GM19452 (cell line): ENCODE data around the gene LRRC45.
"Not testable (repeated sequence)": the region's sequence is repeated elsewhere in the genome, so short reads cannot be mapped to it uniquely, and the experiment has no call there.

ENCODE experiments used
- ATAC-seq: cut with Tn5 transposase; IDR thresholded peaks from one replicate; pipeline ENCODE4 v1.9.1; 2021; ENCODE audit not compliant: unreplicated experiment

Gene LRRC45

DNA sequence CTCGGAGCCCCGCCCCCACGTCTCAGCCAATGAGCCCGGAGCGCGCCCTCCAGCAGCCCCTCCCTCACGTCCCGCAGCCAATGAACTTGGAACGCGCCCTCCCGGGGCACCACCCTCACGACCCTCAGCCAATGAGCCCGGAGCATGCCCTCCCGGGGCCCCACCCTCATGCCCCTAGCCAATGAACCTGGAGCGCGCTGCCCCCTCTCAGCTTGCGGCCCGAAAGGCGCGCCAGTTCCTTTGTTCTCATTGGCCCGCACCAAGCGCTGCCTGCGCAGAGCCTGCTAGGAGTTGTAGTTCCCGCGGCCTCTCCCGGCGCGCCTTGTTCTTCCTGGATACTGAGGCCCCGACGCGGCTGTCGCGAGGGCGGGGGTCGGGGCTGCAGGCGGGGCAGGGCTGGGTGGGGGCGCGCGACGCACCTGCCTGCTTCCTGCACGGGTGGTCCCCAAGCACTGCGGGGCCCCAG lies at the start of gene LRRC45:
Gene LRRC45, plus strand, starts transcription at position 325 of the 466 bp plus-strand sequence. CDS start 339 bp downstream, outside the sequence.
- ATAC-seq, result peak; percentile 80

DNA sequence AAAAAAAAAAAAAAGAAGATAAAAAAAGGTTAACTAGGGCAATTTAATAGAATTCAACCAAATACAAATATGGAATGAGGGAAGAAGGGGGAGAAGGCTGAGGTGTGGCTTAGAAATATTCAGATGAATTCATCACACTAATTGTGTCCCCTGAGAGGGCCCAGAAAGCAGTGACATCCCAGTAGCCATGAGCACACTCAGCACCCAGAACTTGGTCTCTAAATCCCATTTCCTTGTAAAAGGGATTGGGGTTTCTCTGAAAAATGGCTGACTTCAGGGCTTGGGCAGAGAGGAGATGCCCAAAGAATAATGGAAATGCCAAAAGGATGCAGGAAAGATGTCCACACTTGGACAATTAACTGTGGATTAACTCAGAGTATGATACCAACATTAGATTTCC lies 49.7 kb upstream of the LRRC45 start:
- ATAC-seq, result no peak

DNA sequence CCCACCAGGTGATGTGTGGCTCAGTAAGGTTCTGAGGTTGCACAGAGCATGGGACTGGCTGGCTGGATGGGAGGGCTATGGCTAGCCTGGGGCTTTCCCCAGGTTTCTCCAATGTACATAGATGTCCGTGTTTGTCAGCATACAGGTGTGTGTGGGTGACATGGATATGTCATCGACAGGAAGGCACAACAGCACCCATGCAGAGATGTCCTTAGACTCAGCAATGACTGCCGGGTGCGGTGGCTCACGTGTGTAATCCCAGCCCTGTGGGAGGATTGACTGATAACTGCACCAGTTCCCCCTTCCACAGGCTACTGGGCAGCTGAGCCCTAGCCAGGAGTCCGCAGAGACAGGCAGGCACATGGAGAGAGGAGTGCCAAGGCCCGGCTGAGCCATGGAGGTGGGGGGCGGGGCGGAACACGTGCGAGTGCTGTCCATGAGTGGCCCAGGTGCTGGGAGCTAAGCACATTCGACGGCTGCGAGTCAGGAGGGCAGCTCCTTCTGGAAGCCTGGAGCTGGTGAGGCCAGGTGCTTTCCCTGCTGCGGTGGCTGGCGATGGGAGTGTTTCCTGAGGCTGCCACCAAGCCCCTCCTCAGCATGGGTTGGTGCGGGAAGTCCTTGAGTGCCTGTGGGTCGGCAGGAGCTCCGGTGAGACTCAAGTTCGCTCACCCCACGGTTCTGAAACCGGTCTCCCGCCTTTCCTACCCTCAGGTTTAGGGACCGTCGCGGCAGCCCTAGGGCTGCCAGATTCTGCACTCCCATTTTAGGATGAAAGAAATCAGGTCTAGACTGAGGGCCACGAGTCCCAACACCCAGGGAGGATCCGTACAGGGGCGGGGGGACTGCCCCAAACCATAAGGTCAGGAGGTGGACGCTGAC lies 46.5 kb upstream of the LRRC45 start:
- ATAC-seq, result no peak

DNA sequence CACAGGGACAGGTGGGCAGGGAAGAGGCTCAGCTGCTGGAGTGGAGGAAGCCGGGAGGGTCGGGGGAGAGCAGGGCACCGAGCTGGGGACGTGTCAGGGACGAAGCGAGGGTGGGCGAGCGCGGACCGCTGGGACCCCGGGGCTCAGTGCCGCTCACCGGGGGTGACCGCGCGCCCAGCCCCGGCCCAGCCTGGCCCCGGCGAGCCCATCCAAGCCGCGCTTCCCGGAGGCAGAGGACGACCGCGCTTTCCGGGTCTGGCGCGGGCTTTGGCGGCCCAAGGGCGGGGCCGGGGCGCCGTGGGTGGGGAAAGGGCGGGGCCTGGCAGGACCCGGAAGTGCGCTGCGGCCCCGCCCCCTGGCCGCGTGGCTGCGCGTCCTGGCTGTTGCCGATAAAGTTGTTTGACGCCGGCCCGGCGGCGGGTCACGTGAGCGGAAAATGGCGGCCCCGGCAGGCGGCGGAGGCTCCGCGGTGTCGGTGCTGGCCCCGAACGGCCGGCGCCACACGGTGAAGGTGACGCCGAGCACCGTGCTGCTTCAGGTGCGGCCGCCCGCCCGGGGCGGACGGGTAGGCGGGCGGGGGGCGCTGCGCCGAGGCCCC lies 45.8 kb upstream of the LRRC45 start, which contains the start of gene ASPSCR1:
Gene ASPSCR1, plus strand, starts transcription at position 419 of the 598 bp plus-strand sequence. Its CDS starts 18 bp downstream, at position 437.
- ATAC-seq, result peak; percentile 85

DNA sequence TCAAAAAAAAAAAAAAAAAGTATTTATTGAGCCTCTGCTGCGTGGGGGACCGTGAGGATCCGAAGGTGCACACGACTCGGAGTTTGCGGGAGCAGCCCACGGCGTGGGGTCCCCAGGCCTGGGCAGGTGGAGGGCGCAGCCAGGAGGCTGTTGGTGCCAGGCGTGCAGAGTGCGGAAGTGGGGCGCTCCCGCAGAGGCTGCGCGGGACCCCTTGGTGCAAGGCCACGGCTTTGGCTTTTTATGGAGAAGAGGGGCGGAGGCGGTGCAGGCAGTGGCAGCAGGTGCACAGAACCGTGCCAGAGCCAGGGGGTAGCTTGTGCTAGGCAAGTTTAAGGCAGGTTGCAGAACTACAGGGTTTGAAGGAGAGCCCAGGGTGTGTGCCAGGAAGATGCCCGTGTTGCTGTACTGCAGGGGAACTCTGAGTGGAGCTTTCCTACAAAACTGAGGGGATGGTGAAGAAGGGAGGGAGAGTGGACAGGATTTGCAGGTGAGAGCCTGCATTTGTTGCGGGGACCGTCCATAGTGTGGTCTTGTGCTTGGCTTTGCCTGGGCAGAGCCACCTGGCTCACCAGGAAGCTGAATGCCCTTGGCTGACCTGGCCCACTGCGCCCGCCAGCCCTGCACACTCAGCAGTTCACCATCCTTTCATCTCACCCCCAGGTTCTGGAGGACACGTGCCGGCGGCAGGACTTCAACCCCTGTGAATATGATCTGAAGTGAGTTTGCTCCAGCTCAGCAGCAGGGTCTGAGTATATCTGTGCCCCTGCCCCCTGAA lies 44.4 kb upstream of the LRRC45 start:
- ATAC-seq, result no peak

DNA sequence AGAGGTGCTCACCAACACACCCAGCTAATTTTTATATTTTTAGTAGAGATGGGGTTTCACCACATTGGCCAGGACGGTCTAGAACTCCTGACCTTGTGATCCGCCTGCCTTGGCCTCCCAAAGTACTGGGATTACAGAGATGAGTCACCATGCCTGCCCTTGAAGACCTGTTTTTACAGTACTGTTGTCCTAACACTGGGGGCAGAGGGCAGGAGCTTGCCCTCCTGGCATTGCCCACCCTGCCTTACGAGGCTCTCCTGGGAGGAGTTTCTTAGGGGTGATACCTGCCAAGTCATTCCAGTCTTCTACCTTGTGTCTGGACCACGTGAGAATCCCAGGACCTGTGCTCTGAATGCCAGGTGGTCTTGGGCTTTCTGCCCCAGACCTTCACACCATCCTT lies 43.0 kb upstream of the LRRC45 start:
- no peak for ATAC-seq

DNA sequence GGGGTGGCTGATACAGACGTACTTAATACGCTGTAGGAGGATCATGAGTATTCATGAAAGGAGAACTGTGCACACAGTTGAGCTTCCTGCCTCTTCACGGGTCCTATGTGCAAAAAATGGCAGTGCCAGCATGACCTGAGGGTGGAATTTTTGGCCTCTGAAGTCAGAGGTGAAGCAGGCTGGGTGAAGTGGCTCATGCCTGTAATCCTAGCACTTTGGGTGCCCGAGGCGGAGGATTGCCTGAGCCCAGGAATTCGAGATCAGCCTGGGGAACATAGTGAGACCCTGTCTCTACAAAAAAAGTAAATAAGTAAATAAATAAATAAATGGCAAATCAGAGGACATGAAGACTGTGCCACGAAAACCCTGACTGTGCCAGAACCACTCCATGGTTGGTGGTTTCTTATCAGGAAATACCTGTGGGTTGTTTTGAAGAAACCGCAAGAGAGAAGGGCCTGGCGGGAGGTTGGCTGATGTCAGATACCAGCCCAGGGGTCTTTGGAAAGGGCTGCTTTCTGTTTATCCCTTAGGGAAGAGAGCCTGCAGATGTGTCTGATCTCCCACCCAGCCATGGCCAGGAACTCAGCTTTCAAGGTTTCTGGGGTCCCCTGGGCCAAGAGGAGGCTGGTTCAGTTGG lies 42.3 kb upstream of the LRRC45 start:
- no peak for ATAC-seq

DNA sequence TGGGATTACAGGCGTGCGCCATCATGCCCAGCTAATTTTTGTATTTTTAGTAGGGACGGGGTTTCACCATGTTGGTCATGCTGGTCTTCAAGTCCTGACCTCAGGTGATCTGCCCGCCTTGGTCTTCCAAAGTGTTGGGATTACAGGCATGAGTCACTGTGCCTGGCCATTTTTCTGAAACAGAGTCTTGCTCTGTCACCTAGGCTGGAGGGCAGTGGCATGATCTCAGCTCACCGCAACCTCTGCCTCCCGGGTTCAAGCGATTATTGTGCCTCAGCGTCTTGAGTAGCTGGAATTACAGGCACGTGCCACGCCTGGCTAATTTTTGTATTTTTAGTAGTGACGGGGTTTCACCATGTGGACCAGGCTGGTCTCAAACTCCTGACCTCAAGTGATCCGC lies 41.6 kb upstream of the LRRC45 start:
- not testable (repeated sequence) for ATAC-seq

DNA sequence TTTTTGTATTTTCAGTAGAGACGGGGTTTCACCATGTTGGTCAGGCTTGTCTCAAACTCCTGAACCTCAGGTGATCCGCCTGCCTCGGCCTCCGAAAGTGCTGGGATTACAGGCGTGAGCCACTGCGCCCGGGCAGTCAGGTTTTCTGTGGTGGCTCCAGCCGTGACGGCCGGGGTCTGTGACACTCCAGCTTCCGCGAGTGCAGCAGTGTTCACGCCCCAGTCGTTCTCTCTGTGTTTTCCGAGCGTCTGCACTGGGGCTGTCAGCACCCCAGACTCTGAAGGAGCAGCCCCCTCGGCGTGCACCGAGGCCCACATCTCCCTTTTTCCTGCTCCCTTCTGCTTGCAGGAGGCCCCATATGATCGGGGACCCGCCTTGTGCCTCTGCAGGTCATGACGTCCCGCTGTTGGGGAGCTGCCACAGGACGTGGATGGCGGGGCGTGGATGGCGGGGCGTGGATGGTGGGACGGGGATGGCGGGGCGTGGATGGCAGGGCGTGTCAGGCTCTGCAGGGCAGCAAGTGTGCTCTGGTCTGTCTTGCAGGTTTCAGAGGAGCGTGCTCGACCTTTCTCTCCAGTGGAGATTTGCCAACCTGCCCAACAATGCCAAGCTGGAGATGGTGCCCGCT lies 40.0 kb upstream of the LRRC45 start:
- no peak for ATAC-seq

DNA sequence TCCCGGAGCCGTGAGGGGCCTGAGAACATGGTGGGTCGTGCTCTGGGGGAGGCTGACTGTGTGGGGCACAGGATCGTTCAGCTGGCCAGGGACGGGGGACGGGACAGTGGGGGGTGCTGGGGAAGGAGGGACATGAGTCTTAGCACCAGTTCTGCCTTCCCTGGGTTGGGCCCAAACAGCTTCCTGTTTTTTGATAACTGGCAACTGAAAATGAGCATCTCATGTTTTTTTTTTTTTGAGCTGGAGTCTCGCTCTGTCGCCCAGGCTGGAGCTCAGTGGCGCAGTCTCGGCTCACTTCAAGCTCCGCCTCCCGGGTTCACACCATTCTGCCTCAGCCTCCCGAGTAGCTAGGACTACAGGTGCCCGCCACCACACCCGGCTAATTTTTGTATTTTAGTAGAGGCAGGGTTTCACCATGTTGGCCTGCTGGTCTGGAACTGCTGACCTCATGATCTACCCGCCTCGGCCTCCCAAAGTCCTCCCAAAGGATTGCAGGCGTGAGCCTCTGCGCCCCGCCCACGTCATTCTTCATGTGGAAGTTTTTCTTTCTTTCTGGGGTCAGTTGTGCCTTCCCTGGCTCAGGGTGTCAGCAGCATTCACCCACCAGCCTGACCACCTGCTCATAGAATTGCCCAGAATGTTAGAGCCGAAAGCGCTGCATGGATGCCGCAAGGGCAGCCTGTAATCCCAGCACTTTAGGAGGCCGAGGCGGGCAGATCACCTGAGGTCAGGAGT lies 39.3 kb upstream of the LRRC45 start:
- ATAC-seq, result no peak

DNA sequence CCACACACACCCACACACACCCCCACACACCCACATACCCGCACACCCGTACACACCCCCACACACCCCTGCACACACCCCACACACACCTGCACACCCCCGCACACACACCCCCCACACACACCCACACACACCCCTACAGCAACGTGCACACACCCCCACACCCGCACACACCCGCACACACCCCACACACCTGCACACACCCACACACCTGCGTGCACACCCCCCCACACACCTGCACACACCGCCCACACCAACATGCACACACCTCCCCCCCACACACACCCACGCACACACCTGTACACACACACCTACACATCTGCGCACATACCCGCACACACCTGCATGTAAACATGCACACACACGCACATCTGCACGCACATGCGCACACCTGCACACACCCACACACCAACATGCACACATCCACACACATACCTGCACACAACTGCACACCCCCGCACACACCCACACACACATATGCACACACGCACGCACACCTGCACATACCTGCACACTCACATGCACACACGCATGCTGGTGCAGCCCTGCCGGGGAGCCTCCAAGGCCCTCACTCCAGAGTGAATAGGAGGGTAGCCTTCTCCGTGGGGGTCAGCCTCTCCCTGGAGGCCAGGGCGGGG lies 38.2 kb upstream of the LRRC45 start:
- ATAC-seq, result no peak

DNA sequence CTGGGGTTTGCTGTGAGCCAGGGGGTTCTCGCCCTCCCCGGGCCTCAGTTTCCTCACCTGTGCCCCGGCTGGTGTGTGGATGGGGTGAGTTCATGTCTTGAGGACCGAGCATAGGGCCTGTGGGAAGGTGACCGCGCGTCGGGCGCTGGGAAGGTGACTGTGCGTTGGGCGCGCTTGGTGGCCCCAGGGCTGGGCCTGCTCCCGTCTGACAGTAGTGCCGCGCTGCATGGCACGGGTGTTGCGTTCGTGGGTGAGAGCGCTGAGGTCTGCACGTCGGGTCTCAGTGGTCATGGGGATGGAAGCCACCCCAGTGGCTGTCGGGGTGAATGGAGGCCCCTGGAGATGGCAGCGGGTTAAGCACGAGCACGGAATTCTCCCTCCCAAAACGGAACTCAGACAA lies 36.5 kb upstream of the LRRC45 start:
- ATAC-seq, result no peak

DNA sequence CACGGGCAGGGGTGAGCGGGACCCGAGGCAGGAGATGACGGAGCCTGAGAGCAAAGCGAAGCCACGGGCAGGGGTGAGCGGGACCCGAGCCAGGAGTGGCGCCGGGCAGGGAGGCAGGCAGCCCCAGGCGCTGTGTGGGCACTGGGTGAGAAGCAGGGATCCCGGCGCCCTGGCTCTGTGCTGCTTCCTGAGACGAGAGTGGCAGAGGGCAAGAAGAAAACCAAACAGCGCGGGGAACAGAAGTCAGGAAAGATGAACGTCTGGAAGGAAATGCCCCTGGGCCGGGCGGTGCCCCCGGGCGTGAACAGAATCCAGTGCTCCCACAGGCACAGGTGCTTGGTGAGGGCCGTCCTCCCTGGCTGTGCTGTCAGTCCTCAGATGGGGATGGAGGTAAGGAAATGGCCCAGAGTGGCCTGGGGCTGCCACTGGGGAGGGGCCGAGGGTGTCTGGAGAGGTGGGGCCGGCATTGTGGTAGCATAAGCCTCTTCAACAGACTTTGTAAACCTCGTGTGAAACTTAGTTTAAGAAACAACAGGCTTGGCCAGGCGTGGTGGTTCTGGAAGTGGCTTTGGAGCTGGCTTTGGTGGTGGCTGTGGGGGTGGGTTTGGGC lies 35.8 kb upstream of the LRRC45 start:
- no peak for ATAC-seq

DNA sequence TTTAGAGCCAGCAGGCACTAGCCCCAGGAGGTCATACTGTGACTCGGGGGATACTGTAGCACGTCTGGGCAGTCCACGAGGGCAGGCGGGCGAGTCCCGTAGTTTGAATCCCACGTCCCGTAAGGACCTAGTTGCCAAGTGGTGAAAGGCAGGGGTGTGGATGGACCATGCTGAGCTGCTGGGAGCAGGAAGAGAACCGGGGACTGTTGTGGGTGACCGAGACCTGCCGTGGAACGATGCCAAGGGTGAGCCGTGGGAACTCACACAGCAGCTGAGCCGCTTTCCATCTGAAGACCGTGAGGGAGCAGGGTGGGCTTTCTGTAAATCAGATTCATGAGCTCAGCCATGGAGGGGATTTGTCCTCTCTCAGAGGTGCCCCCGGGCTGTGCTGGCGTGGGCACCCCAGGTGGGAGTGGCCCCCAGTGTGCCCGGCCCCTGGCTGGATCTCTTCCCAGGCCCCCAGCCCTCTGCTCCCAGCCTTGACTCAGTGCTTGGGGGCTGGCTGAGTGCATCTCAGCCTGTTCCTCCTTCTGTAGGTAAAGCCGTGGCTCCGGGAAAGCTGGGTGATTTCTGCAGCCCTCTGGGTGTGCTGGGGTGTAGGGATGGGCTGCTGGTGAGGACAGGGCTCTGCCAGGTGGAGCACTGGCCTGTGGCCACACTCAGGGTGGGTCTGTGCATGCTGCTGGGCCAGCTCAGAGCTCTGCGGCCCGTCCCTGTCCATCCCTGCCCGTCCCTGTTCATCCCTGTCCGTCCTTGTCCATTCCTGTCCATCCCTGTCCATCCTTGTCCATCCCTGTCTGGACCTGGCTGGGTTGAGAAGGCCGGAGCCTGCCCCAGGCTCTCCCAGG lies 32.0 kb upstream of the LRRC45 start:
- no peak for ATAC-seq

DNA sequence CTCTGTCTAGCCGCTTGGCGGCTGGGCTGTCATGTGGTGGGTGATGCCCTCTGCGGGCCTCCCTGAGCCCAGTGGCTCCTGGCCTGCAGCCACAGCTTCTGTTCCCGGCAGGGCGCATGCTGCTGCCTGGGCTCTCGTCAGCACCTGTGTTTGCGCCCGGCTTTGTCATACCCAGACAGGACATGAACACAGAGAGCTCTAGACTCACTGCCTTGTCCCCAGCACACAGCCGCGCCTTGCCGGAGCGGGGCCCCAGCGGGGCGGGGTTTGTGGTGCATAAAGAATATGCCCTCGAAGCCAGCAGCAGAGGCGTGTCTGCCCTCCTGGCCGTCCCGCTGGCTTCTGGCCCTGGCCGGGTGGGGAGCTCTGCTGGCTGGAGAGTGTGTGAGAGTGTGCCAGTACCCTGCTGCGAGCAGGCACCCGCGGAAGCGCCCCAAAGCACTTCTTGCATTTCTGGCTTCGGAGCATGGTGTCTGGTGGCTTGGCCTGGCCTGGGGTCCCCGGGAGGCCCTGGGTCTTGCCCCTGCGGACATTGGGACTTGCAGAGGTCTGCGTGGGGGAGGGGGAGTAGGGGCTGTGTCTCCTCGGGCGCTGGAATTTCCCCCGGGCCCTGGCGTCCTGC lies 31.3 kb upstream of the LRRC45 start:
- no peak for ATAC-seq

DNA sequence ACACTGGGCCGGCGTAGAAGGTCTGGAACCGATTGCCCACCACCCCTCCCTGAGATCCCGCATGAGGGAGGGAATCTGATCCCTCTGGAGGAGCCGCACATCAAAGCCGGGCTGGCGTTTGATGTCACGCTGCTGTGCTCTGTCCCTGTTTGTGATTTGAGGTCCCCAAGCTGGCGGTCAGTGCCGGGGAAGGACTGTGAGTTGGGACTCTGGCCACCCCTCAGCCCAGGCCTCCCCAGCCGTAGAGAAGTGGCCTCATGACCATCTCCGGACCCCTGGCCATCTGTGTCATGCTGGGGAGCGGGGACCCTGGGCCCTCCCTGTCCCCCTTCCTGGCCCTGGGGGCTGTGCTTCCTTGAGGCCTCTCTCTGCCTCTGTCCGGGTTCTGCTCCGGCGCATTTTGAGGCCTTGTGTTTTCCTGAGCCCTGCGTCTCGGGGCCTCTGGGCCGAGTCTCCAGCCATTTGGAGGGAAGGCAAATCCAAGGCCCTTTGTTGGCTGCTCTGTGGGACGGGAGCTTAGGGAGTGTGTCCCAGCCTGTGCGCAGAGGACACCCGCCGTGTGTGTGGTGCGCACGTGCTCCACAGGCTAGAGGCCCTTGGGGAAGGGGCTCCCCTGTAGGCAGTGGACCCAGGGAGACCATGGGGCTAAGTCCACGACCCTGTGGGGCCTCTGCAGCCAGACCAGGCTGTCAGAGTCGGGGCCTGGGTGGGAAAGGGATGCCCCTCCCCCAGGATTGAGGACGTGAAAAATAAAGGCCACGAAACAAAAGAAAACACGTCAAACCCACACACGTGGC lies 30.6 kb upstream of the LRRC45 start:
- no peak for ATAC-seq
